ENCODE measurements around the gene KLHL8. TPM values are rescaled to one million over a fixed set of nuclear protein-coding genes. Genes with fewer than 3 reads are reported as not detected.

The KLHL8 gene
- total RNA-seq, 2 donors from 2014 or later, result 11.3 to 15.5 TPM

Other genes starting within 250 kb of the KLHL8 start
- under 1 TPM; 0.24 to 0.32 TPM for gene HSD17B13, start 102.3 kb upstream of the KLHL8 start, total RNA-seq
- 10 to 100 TPM; 31.1 to 36.1 TPM for gene HSD17B11, start 170.6 kb upstream of the KLHL8 start, total RNA-seq
- 10 to 100 TPM; 18.9 to 21.8 TPM for gene NUDT9, start 202.0 kb upstream of the KLHL8 start, total RNA-seq

All from posterior vena cava (tissue), 2 donors.